GM23248 (cell line): ENCODE data around the gene FSTL3. TPM values are rescaled to one million over a fixed set of nuclear protein-coding genes. Genes with fewer than 3 reads are reported as not detected.

Experiments
- DNase-seq: peaks from one replicate; pipeline ENCODE4 v3.0.0-alpha.2; 2015
- H2AFZ ChIP-seq: fragments of 200-600 bp; sonication (generic); 2 replicates; pipeline ENCODE4 v1.6.1; 2016; ENCODE audit warnings: antibody characterized with exemption
- H3F3A ChIP-seq: fragments of 200-600 bp; sonication (generic); 2 replicates; pipeline ENCODE4 v1.6.1; 2016; ENCODE audit warnings: mild to moderate bottlenecking, antibody characterized with exemption, mixed run types; ENCODE audit not compliant: insufficient read depth
- H3K27ac ChIP-seq: fragments of 200-600 bp; sonication (generic); 2 replicates; pipeline ENCODE4 v1.5.1; 2016; ENCODE audit warnings: mild to moderate bottlenecking
- H3K27me3 ChIP-seq: fragments of 200-600 bp; sonication (generic); replicated peaks from 2 replicates; pipeline ENCODE4 v1.6.1; 2016; ENCODE audit warnings: mild to moderate bottlenecking; ENCODE audit not compliant: insufficient read depth
- H3K36me3 ChIP-seq: fragments of 200-600 bp; sonication (generic); 2 replicates; pipeline ENCODE4 v1.6.1; 2016; ENCODE audit warnings: low read depth, mild to moderate bottlenecking
- H3K4me1 ChIP-seq: fragments of 200-600 bp; sonication (generic); 2 replicates; pipeline ENCODE4 v1.6.1; 2016; ENCODE audit warnings: mild to moderate bottlenecking; ENCODE audit not compliant: insufficient read depth
- H3K4me2 ChIP-seq: fragments of 200-600 bp; sonication (generic); one replicate; pipeline ENCODE4 v1.6.1; 2016; ENCODE audit warnings: mild to moderate bottlenecking; ENCODE audit not compliant: unreplicated experiment
- H3K4me3 ChIP-seq: fragments of 200-600 bp; sonication (generic); 2 replicates; pipeline ENCODE4 v1.5.1; 2016; ENCODE audit warnings: mild to moderate bottlenecking
- H3K79me2 ChIP-seq: fragments of 200-600 bp; sonication (generic); 2 replicates; pipeline ENCODE4 v1.6.1; 2016; ENCODE audit warnings: mild to moderate bottlenecking; ENCODE audit not compliant: insufficient read depth
- H3K9ac ChIP-seq: fragments of 200-600 bp; sonication (generic); 2 replicates; pipeline ENCODE4 v1.6.1; 2016; ENCODE audit warnings: mild to moderate bottlenecking
- H3K9me2 ChIP-seq: fragments of 200-600 bp; sonication (generic); 2 replicates; pipeline ENCODE4 v1.6.1; 2016; ENCODE audit warnings: mixed run types, mild to moderate bottlenecking, moderate library complexity; ENCODE audit not compliant: insufficient read depth
- H3K9me3 ChIP-seq: fragments of 200-600 bp; sonication (generic); one replicate; pipeline ENCODE4 v1.6.1; 2017; ENCODE audit warnings: low read depth
- H4K20me1 ChIP-seq: fragments of 200-600 bp; sonication (generic); 2 replicates; pipeline ENCODE4 v1.6.0; 2016; ENCODE audit not compliant: insufficient read depth
- EZH2 ChIP-seq: fragments of 200-600 bp; sonication (generic); IDR thresholded peaks from 2 replicates; pipeline ENCODE4 v1.6.1; 2018; ENCODE audit warnings: antibody characterized with exemption, mild to moderate bottlenecking; ENCODE audit not compliant: insufficient read depth, poor library complexity, severe bottlenecking
- EZH2phosphoT487 ChIP-seq: fragments of 200-600 bp; sonication (generic); IDR thresholded peaks from 2 replicates; pipeline ENCODE4 v1.6.1; 2018; ENCODE audit warnings: antibody characterized with exemption, moderate library complexity, mild to moderate bottlenecking, low read depth; ENCODE audit not compliant: insufficient read depth
- WGBS, 2 experiments: methylation state at CpG; one replicate each; pipeline ENCODE4 v1.1.6; 2015 to 2017; ENCODE audit warnings: low lambda C conversion rate in 2 of 2, low coverage in 1 of 2; ENCODE audit errors: missing lambda C conversion rate in 2 of 2; 5-methylcytosine and 5-hydroxymethylcytosine counted together
- in situ Hi-C: fragments of 300-500 bp; cut with MboI; formaldehyde crosslinking; loops from 2 replicates; pipeline ENCODE4 v1.15.0; 2020
- polyA plus RNA-seq: library from polyadenylated mRNA; unstranded; fragments of >200 nt; fragmentation: Nextera tagmentation; extraction: Ambion mirVana; gene quantifications from 2 replicates; pipeline ENCODE4 v1.2.1, GENCODE V29; 2016
- total RNA-seq: library from RNA; depleted of rRNA; stranded (reverse); fragments of >200 nt; shearing (Covaris generic); gene quantifications from 2 replicates; pipeline ENCODE4 v1.2.3, GENCODE V29; 2014; rRNA removed

The FSTL3 gene
- total and polyA plus RNA-seq, 2 experiments from 2014 or later, result 41.4 to 100 TPM

DNA sequence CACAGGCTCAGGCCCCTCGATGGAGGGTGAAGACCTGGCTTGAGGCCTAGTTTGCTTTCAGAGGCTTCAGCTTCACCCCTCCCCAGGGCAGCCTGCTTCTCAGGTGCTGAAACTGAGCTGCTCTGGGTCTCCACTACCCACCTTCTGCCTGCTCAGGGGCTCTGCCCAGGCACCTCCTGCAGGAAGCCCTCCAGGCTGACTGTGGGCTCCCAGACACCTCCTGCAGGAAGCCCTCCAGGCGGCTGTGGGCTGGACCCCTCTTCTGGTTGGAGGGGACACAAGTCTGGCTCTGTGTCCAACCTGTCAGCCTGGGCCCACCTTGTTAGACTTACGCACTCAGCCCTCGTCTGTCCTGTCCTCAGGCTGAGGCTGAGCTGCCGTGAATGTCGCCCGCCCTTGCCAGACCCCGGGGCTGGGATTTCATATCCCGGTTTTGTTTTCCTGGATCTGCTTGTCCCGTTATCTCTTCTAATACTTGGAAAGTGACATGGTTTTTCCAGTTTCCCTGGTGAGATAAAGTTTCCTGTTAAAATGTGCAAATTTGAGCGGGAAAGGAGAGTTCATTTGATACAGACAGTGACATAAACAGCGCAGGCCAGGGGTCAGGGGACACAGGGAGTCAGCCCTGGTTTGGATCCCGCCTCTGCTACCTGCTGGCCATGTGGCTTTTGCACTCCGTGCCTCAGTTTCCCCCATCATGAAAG lies 53.9 kb downstream of the FSTL3 start:
- in situ Hi-C loops, result no loop called here

DNA sequence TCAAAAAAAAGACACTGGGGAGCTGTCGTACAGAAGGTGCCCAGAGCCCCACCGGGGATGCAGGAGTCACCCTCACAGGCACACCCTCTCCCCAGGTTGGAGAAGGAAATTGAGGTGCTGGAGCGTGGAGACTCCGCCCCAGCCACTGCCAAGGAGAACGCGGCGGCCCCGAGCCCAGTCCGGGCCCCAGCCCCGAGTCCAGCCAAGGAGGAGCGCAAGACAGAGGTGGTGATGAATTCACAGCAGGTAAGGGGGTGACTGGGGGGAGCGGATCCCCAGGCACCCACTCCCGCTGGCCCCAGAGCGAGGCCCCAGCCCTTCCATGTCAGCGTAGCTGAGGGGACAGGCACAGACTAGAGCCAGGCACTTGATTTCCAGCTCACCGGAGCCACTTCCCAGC lies 54.8 kb downstream of the FSTL3 start:
- no peak overlapping the region for H3K4me2 ChIP-seq
- WGBS, 2 experiments, result 94 to 95% methylated on average over 16 of the region's 16 CpGs

More for the DNA sequence above, 53.9 kb downstream of the FSTL3 start:
- Histone ChIP-seq H3K4me2 (no peak overlapping the region), H3K36me3 (no peaks in the 10 kb centered on the region), H3F3A (no peaks in the 10 kb centered on the region), H2AFZ (no peak overlapping the region), H3K9ac (no peak overlapping the region), H3K4me1 (no peaks in the 10 kb centered on the region), H3K27me3 (no peaks in the 10 kb centered on the region), H3K9me3 (no peaks in the 10 kb centered on the region), H3K79me2 (no peaks in the 10 kb centered on the region), H3K9me2 (no peaks in the 10 kb centered on the region), H3K4me3 (no peak overlapping the region), H3K27ac (no peak overlapping the region), H4K20me1 (no peaks in the 10 kb centered on the region)
- no peak for DNase-seq
- WGBS, 2 experiments, result 62 to 73% methylated on average over 14 of the region's 14 CpGs
- TF ChIP-seq EZH2phosphoT487, result no peak
- no peak for TF ChIP-seq EZH2

DNA sequence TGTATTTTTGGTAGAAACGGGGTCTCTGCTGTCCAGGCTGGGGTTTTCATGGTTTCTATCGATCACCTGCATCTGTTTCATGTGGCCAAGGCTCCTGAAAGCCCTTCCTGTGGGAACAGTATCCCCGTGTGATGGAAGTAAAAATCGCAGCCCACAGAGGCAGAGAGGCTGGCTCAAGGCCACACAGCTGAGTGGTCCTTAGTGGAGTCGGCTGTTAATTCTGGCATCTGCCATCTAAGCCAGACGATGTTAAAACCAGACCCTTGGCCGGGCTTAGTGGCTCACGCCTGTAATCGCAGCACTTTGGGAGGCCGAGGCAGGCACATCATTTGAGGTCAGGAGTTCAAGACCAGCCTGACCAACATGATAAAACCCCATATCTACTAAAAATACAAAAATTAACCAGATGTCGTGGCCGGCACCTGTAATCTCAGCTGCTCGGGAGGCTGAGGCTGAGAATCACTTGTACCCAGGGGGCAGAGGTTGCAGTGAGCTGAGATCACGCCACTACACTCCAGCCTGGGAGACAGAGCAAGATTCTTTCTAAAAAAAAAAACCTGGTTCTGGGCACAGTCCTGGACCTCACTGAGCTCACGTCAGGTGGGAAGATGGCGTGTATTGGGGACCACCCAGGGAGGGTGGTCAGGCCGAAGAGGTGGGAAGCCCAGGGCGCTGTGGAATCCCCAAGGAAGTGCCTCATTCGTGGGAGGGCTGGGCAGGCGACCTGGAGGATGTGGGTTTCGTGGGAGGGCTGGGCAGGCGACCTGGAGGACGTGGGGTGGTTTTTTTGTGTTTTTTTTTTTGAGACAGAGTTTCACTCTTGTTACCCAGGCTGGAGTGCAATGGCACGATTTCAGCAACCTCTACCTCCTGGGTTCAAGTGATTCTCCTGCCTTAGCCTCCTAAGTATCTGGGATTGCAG lies 56.2 kb downstream of the FSTL3 start:
- Histone ChIP-seq H3K27ac (no peak overlapping the region), H3K27me3 (no peaks in the 10 kb centered on the region), H3K9me2 (no peaks in the 10 kb centered on the region), H3K36me3 (no peaks in the 10 kb centered on the region), H2AFZ (no peak overlapping the region), H3F3A (no peaks in the 10 kb centered on the region), H3K4me3 (no peak overlapping the region), H3K9me3 (no peaks in the 10 kb centered on the region), H3K4me2 (no peak overlapping the region), H3K9ac (no peak overlapping the region), H3K4me1 (no peaks in the 10 kb centered on the region), H3K79me2 (no peaks in the 10 kb centered on the region), H4K20me1 (no peaks in the 10 kb centered on the region)
- in situ Hi-C loops, result no loop called here
- 67 to 68% methylated on average over 24 of the region's 24 CpGs for WGBS, 2 experiments
- no peak for DNase-seq
- no peak for TF ChIP-seq EZH2phosphoT487
- no peak for TF ChIP-seq EZH2

More for the DNA sequence above, 54.8 kb downstream of the FSTL3 start:
- Histone ChIP-seq H3F3A (no peaks in the 10 kb centered on the region), H3K4me1 (no peaks in the 10 kb centered on the region), H3K27me3 (no peaks in the 10 kb centered on the region), H3K4me3 (no peak overlapping the region), H3K9me2 (no peaks in the 10 kb centered on the region), H3K9me3 (no peaks in the 10 kb centered on the region), H3K36me3 (no peaks in the 10 kb centered on the region), H3K79me2 (no peaks in the 10 kb centered on the region), H3K9ac (no peak overlapping the region), H2AFZ (no peak overlapping the region), H4K20me1 (no peaks in the 10 kb centered on the region), H3K27ac (no peak overlapping the region)
- in situ Hi-C loops, result no loop called here
- TF ChIP-seq EZH2 (no peak), EZH2phosphoT487 (no peak)
- no peak for DNase-seq

Other genes with a start within 250 kb of the FSTL3 start
- not detected in 2 replicates for gene SHC2, start 215.4 kb upstream of the FSTL3 start, total RNA-seq
- gene SHC2, start 215.4 kb upstream of the FSTL3 start, polyA plus RNA-seq, result not detected in 2 replicates
- 0.54 TPM in 1 of 2 replicates, not detected in the other for gene MADCAM1, start 179.9 kb upstream of the FSTL3 start, total RNA-seq
- 0.11 and 0.38 TPM in 2 replicates for gene MADCAM1, start 179.9 kb upstream of the FSTL3 start, polyA plus RNA-seq
- 60.5 and 72.2 TPM in 2 replicates for gene TPGS1, start 168.9 kb upstream of the FSTL3 start, total RNA-seq
- gene TPGS1, start 168.9 kb upstream of the FSTL3 start, polyA plus RNA-seq, result 18.9 and 22.0 TPM in 2 replicates
- gene CDC34, start 144.6 kb upstream of the FSTL3 start, total RNA-seq, result 43.0 and 50.8 TPM in 2 replicates
- gene CDC34, start 144.6 kb upstream of the FSTL3 start, polyA plus RNA-seq, result 44.4 and 46.4 TPM in 2 replicates
- not detected in 2 replicates for gene GZMM, start 132.3 kb upstream of the FSTL3 start, total RNA-seq
- gene GZMM, start 132.3 kb upstream of the FSTL3 start, polyA plus RNA-seq, result not detected in 2 replicates
- gene BSG, start 103.8 kb upstream of the FSTL3 start, total RNA-seq, result 887 and 955 TPM in 2 replicates
- 939 and 970 TPM in 2 replicates for gene BSG, start 103.8 kb upstream of the FSTL3 start, polyA plus RNA-seq
- gene HCN2, start 86.5 kb upstream of the FSTL3 start, total RNA-seq, result 1.8 and 3.1 TPM in 2 replicates
- 0.14 TPM in 1 of 2 replicates, not detected in the other for gene HCN2, start 86.5 kb upstream of the FSTL3 start, polyA plus RNA-seq
- gene POLRMT, start 42.9 kb upstream of the FSTL3 start, total RNA-seq, result 36.2 and 48.8 TPM in 2 replicates
- 21.8 and 23.6 TPM in 2 replicates for gene POLRMT, start 42.9 kb upstream of the FSTL3 start, polyA plus RNA-seq
- 0.13 and 1.2 TPM in 2 replicates for gene FGF22, start 36.5 kb upstream of the FSTL3 start, total RNA-seq
- gene FGF22, start 36.5 kb upstream of the FSTL3 start, polyA plus RNA-seq, result not detected in 2 replicates
- 71.3 and 72.4 TPM in 2 replicates for gene RNF126, start 13.2 kb upstream of the FSTL3 start, total RNA-seq
- 52.7 and 58.5 TPM in 2 replicates for gene RNF126, start 13.2 kb upstream of the FSTL3 start, polyA plus RNA-seq
- not detected in 2 replicates for gene PRSS57, start 19.1 kb downstream of the FSTL3 start, total RNA-seq
- gene PRSS57, start 19.1 kb downstream of the FSTL3 start, polyA plus RNA-seq, result not detected in 2 replicates
- 2.5 and 2.7 TPM in 2 replicates for gene PALM, start 32.5 kb downstream of the FSTL3 start, total RNA-seq
- 0.32 and 0.36 TPM in 2 replicates for gene PALM, start 32.5 kb downstream of the FSTL3 start, polyA plus RNA-seq
- gene MISP, start 74.7 kb downstream of the FSTL3 start, total RNA-seq, result not detected in 2 replicates
- gene MISP, start 74.7 kb downstream of the FSTL3 start, polyA plus RNA-seq, result 0.13 TPM in 1 of 2 replicates, not detected in the other
- 175 and 194 TPM in 2 replicates for gene PTBP1, start 121.1 kb downstream of the FSTL3 start, total RNA-seq
- 157 and 160 TPM in 2 replicates for gene PTBP1, start 121.1 kb downstream of the FSTL3 start, polyA plus RNA-seq
- 0.32 TPM in 1 of 2 replicates, not detected in the other for gene PLPPR3, start 145.6 kb downstream of the FSTL3 start, total RNA-seq
- gene PLPPR3, start 145.6 kb downstream of the FSTL3 start, polyA plus RNA-seq, result not detected in 2 replicates
- gene AZU1, start 151.4 kb downstream of the FSTL3 start, total RNA-seq, result not detected in 2 replicates
- gene AZU1, start 151.4 kb downstream of the FSTL3 start, polyA plus RNA-seq, result not detected in 2 replicates
- gene PRTN3, start 164.6 kb downstream of the FSTL3 start, total RNA-seq, result not detected in 2 replicates
- gene PRTN3, start 164.6 kb downstream of the FSTL3 start, polyA plus RNA-seq, result not detected in 2 replicates
- gene ELANE, start 175.9 kb downstream of the FSTL3 start, total RNA-seq, result 1.4 TPM in 1 of 2 replicates, not detected in the other
- 0.20 and 0.34 TPM in 2 replicates for gene ELANE, start 175.9 kb downstream of the FSTL3 start, polyA plus RNA-seq
- gene CFD, start 183.3 kb downstream of the FSTL3 start, total RNA-seq, result 3.2 and 5.7 TPM in 2 replicates
- 4.9 and 5.2 TPM in 2 replicates for gene CFD, start 183.3 kb downstream of the FSTL3 start, polyA plus RNA-seq
- 20.9 and 26.6 TPM in 2 replicates for gene MED16, start 216.8 kb downstream of the FSTL3 start, total RNA-seq
- gene MED16, start 216.8 kb downstream of the FSTL3 start, polyA plus RNA-seq, result 66.5 and 66.9 TPM in 2 replicates
- not detected in 2 replicates for gene RNU6-9, start 217.1 kb downstream of the FSTL3 start, total RNA-seq
- not detected in 2 replicates for gene RNU6-9, start 217.1 kb downstream of the FSTL3 start, polyA plus RNA-seq
- 41.6 and 50.9 TPM in 2 replicates for gene R3HDM4, start 236.8 kb downstream of the FSTL3 start, total RNA-seq
- gene R3HDM4, start 236.8 kb downstream of the FSTL3 start, polyA plus RNA-seq, result 52.7 and 58.1 TPM in 2 replicates
- gene KISS1R, start 240.9 kb downstream of the FSTL3 start, total RNA-seq, result not detected in 2 replicates
- not detected in 2 replicates for gene KISS1R, start 240.9 kb downstream of the FSTL3 start, polyA plus RNA-seq
- 6.7 and 8.5 TPM in 2 replicates for gene ARID3A, start 249.6 kb downstream of the FSTL3 start, total RNA-seq
- gene ARID3A, start 249.6 kb downstream of the FSTL3 start, polyA plus RNA-seq, result 2.4 and 2.8 TPM in 2 replicates